ENCODE results near the gene COX6B1. TPM values are rescaled to one million over a fixed set of nuclear protein-coding genes. Genes with fewer than 3 reads are reported as not detected.

Gene COX6B1
- total RNA-seq, 3 donors from 2014 or later: 320 to 418 (median 391) TPM

GRCh38 chr19:35657904-35658700 lies 10.0 kb downstream of the COX6B1 start:
- Histone ChIP-seq H3K4me3 (no peak overlapping the region), H3K4me1 (no peaks in the 10 kb centered on the region), H3K27ac (no peak overlapping the region), H3K27me3 (no peaks in the 10 kb centered on the region), H3K36me3 (peaks cover 5% of the 10 kb centered on the region), H3K9me3 (no peaks in the 10 kb centered on the region)
- TF ChIP-seq POLR2AphosphoS5 (IDR thresholded peaks at IDR 0.05) (no peak), CTCF (IDR thresholded peaks at IDR 0.05) (no peak), POLR2A (IDR thresholded peaks at IDR 0.05) (no peak)
- DNase-seq (ENCODE audit: low spot score in 2 of 2): no peak
- intact Hi-C loops (cut with DNase I; ENCODE audit: low total_unique reads): no loop called here

- H3K4me3 ChIP-seq: no peak overlapping the region
- no peaks in the 10 kb centered on the region for H3K36me3 ChIP-seq
- no peaks in the 10 kb centered on the region for H3K9me3 ChIP-seq
- no peaks in the 10 kb centered on the region for H3K4me1 ChIP-seq
- H3K27me3 ChIP-seq: no peaks in the 10 kb centered on the region
- no peak overlapping the region for H3K27ac ChIP-seq
- no peak for DNase-seq (ENCODE audit: low spot score in 2 of 2)
- TF ChIP-seq POLR2AphosphoS5 (IDR thresholded peaks at IDR 0.05) (no peak), POLR2A (IDR thresholded peaks at IDR 0.05) (no peak), CTCF (IDR thresholded peaks at IDR 0.05) (no peak)
- intact Hi-C loops (cut with DNase I; ENCODE audit: low total_unique reads): no loop called here
Measured at GRCh38 chr19:35661995-35662340, 13.8 kb downstream of the COX6B1 start.

GRCh38 chr19:35663981-35664380 lies 15.9 kb downstream of the COX6B1 start:
- TF ChIP-seq POLR2A (IDR thresholded peaks at IDR 0.05) (no peak), POLR2AphosphoS5 (IDR thresholded peaks at IDR 0.05) (no peak), CTCF (IDR thresholded peaks at IDR 0.05) (no peak)
- H3K36me3 ChIP-seq: no peaks in the 10 kb centered on the region
- H3K4me3 ChIP-seq: no peak overlapping the region

GRCh38 chr19:35665157-35665556 lies 17.0 kb downstream of the COX6B1 start:
- intact Hi-C loops (cut with DNase I; ENCODE audit: low total_unique reads): no loop called here
- Histone ChIP-seq H3K27me3 (peaks cover 0 to 9% of the 10 kb centered on the region in 2 donors), H3K4me3 (no peak overlapping the region), H3K9me3 (no peaks in the 10 kb centered on the region), H3K36me3 (no peaks in the 10 kb centered on the region), H3K27ac (no peak overlapping the region), H3K4me1 (no peaks in the 10 kb centered on the region)
- no peak for DNase-seq (ENCODE audit: low spot score in 2 of 2)
- TF ChIP-seq POLR2AphosphoS5 (IDR thresholded peaks at IDR 0.05) (no peak), CTCF (IDR thresholded peaks at IDR 0.05) (no peak), POLR2A (IDR thresholded peaks at IDR 0.05) (no peak)

More at GRCh38 chr19:35663981-35664380, 15.9 kb downstream of the COX6B1 start:
- no peak for DNase-seq (ENCODE audit: low spot score in 2 of 2)
- Histone ChIP-seq H3K4me1 (no peaks in the 10 kb centered on the region), H3K27me3 (peaks cover 0 to 4% of the 10 kb centered on the region in 2 donors), H3K9me3 (no peaks in the 10 kb centered on the region), H3K27ac (no peak overlapping the region)
- intact Hi-C loops (cut with DNase I; ENCODE audit: low total_unique reads): no loop called here

GRCh38 chr19:35665604-35666003 lies 17.5 kb downstream of the COX6B1 start:
- H3K4me1 ChIP-seq: no peaks in the 10 kb centered on the region
- no peak overlapping the region for H3K27ac ChIP-seq
- TF ChIP-seq CTCF (IDR thresholded peaks at IDR 0.05): no peak
- TF ChIP-seq POLR2AphosphoS5 (IDR thresholded peaks at IDR 0.05): no peak
- TF ChIP-seq POLR2A (IDR thresholded peaks at IDR 0.05): no peak
- no peak overlapping the region for H3K4me3 ChIP-seq
- H3K27me3 ChIP-seq: peaks cover 0 to 9% of the 10 kb centered on the region in 2 donors
- no peaks in the 10 kb centered on the region for H3K9me3 ChIP-seq
- DNase-seq (ENCODE audit: low spot score in 2 of 2): no peak
- intact Hi-C loops (cut with DNase I; ENCODE audit: low total_unique reads): no loop called here
- H3K36me3 ChIP-seq: no peaks in the 10 kb centered on the region

Data from breast epithelium (tissue), 4 donors.